ENCODE data around the gene CD99.
"Not testable (repeated sequence)": the region's sequence is repeated elsewhere in the genome, so short reads cannot be mapped to it uniquely, and the experiment has no call there.

The CD99 gene

DNA sequence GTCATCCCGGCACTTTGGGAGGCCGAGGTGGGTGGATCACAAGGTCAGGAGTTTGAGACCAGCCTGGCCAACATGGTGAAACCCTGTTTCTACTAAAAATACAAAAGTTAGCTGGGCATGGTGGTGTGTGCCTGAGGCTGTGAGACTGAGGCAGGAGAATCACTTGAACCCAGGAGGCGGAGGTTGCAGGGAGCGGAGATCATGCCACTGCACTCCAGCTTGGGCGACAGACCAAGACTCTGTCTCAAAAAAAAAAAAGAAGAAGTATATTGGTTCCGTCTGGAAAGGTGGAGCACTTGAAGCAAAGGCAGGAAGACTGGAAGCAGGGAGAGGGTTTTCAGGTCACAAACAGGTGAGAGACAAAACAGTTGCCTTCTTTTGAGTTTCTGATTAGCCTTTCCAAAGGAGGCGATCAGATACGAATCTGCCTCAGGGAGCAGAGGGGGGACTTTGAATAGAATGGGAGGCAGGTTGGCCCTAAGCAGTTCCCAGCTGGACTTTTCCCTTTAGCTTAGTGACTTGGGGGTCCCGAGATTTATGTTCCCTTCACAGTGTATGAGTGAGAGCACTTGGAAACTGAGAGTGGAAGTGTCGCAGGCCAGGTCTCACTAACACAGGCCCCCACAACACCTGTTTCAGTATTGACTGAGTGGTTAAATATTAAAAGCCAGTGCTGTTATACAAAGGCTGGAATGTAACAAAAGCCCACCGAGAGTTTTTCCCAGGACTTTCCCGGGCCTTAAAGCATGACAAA lies 89.6 kb downstream of the CD99 start:
- DNase-seq: not testable (repeated sequence)

DNA sequence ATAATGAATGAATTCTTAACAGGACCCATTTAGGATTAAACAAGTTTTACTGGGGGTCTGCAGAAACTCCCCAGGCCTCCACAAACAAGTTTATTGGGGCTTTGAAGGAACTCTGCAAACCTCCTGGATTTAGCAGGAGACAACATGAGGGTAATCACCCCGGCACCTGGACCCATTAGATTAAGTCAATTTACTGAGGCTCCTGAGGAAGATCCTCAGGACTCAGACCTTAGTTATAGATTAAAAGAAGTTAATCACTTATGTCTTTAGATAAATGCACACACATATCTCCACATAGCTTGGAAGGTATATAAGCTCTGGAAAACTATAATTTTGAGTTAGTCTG lies 90.1 kb downstream of the CD99 start:
- no peak for DNase-seq

- no peak for DNase-seq
Measured at GRCh38 chrX:2781698-2782097, 90.6 kb downstream of the CD99 start.

DNA sequence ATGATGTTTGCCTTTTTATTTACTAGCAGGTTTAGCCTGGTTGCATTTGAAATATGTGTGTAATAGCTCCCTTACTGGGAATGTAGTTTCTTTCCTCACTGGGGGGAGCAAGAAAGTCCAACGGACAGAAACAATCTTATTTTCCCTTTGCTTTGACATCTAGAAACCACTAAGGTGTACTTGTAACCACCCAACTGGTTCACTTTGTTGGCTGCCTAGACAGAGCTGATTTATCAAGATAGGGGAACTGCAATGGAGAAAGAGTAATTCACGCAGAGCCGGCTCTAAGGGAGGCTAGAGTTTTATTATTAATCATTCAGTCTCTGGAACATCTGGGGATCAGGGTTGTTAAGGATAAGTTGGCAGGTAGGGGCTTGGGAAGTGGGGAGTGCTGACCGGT lies 91.1 kb downstream of the CD99 start:
- DNase-seq: no peak

DNA sequence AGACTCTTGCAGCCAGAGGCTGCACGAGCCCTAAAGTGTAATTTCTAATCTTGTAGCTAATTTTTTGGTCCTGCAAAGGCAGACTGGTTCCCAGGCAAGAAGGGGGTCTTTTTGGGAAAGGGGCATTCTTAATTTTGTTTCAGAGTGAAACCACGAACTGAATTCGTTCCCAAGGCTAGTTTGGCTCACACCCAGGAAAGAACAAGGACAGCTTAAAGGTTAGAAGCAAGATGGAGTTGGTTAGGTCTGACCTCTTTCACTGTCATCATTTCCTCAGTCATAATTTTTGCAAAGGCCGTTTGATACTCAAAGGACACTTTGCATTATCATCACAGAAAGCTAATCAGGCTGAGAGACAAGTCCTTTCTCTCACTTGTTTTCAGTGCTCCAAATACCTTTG lies 91.7 kb downstream of the CD99 start:
- DNase-seq: no peak

DNA sequence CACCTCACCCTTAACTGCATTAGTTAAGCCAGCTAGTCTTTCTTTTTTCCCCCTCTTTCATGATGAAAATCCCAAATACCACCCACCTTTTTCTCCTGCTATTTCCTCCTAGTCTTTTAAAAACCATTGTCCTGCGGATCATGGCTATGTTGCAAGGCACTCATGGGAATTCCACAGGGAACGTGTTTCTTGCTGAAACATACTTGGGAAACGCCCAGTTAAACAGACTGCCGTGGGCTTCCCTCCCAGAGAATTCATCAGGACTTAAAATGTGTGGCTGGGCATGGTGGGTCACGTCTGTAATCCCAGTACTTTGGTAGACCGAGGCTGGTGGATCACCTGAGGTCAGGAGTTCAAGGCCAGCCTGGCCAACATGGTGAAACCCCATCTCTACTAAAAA lies 92.9 kb downstream of the CD99 start:
- no peak for DNase-seq

GRCh38 chrX:2785538-2785937 lies 94.4 kb downstream of the CD99 start:
- DNase-seq: no peak

DNA sequence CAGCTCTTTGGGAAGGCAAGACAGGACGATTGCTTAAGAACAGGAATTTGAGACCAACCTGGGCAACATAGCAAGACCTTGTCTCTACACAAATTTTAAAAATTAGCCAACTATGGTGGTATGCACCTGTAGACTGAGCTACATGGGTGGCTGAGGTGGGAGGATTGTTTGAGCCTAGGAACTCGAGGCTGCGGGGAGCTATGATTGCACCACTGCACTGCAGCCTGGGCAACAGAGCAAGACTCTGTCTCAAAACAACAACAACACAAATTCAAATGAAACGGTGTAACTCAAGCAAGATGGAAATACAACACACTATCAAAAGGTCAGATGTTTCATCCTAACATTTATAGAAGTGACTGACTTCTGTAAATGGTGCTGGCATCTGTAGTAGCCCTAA lies 97.9 kb downstream of the CD99 start:
- no peak for DNase-seq

GRCh38 chrX:2789569-2789968 lies 98.5 kb downstream of the CD99 start:
- DNase-seq: no peak

Measured in NCI-H1436 (cell line).